Effector memory CD4-positive, alpha-beta T cell (primary cell): ENCODE measurements around the gene PDE4B.

Source experiments
- DNase-seq, 3 donors: peaks; one replicate each; pipeline ENCODE4 v3.0.0-alpha.2; 2020
- H3K27ac ChIP-seq: 2 replicates; pipeline ENCODE4 v1.7.0; 2013; ENCODE audit warnings: mild to moderate bottlenecking, low read length, moderate library complexity; ENCODE audit not compliant: insufficient read depth, poor library complexity, severe bottlenecking
- H3K27me3 ChIP-seq: replicated peaks from 2 replicates; pipeline ENCODE4 v1.7.0; 2013; ENCODE audit warnings: mild to moderate bottlenecking, low read length; ENCODE audit not compliant: insufficient read depth, control insufficient read depth, poor library complexity, severe bottlenecking
- H3K36me3 ChIP-seq: 2 replicates; pipeline ENCODE4 v1.7.0; 2013; ENCODE audit warnings: mild to moderate bottlenecking, low read length, moderate library complexity; ENCODE audit not compliant: control insufficient read depth, insufficient read depth
- H3K4me1 ChIP-seq: 2 replicates; pipeline ENCODE4 v1.7.0; 2013; ENCODE audit warnings: low read length, mild to moderate bottlenecking; ENCODE audit not compliant: control insufficient read depth, insufficient read depth, poor library complexity, severe bottlenecking
- H3K4me3 ChIP-seq: 2 replicates; pipeline ENCODE4 v1.7.0; 2013; ENCODE audit warnings: low read length, low read depth, mild to moderate bottlenecking; ENCODE audit not compliant: insufficient read depth, poor library complexity, severe bottlenecking
- H3K9me3 ChIP-seq: 2 replicates; pipeline ENCODE4 v1.7.0; 2013; ENCODE audit warnings: mild to moderate bottlenecking, low read length, moderate library complexity; ENCODE audit not compliant: control insufficient read depth

The PDE4B gene

DNA sequence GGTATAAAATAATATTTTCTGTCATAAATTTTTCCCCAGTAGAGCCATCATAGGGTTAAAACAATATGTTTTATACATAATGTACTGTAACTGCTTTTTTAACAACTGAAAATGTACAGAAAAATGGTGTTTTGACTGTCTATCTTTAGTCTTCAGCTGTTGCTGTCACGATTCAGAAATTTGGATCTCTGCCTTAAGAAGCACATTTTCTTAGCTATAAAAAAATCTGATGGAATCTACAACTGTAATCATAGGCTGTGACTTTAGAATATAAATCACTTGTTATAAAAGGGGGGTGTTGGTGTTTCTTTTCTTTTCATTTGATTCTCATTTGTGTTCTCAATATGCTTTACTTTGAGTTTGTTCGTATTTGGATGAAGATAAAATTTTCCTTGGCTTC is 187.5 kb downstream of the PDE4B start:
- Histone ChIP-seq H3K36me3 (no peaks in the 10 kb centered on the region), H3K4me3 (no peak overlapping the region), H3K9me3 (no peaks in the 10 kb centered on the region), H3K4me1 (no peaks in the 10 kb centered on the region), H3K27ac (no peak overlapping the region), H3K27me3 (no peaks in the 10 kb centered on the region)
- no peak for DNase-seq

DNA sequence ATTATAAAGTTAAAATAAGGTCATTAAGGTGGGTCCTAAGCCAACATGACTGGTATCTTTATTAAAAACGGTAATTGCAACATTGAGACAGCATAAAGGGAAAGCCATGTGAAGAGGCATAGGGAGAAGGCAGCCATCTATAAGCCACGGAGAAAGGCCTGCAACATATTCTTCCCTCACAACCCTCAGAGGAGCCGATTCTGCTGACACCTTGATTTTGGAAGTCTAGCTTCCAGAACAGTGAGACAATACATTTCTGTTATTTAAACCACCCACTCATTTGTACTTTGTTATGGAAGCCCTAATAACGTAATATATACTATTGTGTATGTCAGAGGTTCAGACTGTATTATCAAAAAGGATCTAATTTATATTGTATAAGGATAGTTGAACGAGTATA is 190.8 kb downstream of the PDE4B start:
- Histone ChIP-seq H3K9me3 (no peaks in the 10 kb centered on the region), H3K27ac (no peak overlapping the region), H3K4me3 (no peak overlapping the region), H3K36me3 (no peaks in the 10 kb centered on the region), H3K4me1 (no peaks in the 10 kb centered on the region), H3K27me3 (peaks cover 4% of the 10 kb centered on the region)
- no peak for DNase-seq

DNA sequence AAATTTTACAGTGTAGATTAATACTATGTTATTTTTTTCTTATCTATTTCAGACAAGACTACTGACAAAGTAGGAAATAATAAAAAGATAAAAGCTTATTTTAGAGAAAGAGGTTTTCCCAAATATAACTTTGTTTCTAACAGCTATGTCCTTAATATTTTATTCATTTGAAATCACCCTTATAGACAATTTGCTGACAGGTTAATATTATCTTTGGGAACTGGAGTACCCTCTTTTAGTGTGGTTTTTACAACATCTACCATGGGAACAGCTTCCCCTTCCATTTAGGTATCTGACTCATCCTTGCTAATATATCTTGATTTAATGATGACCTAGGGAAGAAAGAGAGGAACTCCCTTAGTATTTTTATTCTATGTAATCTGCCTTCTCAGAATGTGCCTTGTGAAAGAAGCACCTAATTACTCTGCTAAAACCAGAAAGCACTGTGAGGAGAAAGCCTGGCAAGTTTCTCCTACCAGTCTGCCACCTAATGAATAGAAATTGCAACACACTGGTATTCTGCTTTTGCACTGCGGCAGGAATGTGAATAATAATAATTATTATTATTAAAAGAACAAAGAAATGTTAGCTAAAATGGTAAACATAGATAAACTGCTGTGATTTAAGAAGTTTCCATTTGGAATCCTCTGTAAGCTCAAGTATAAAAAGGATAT is 192.8 kb downstream of the PDE4B start:
- H3K9me3 ChIP-seq, result no peaks in the 10 kb centered on the region
- H3K27ac ChIP-seq, result no peak overlapping the region
- no peaks in the 10 kb centered on the region for H3K36me3 ChIP-seq
- H3K4me3 ChIP-seq, result no peak overlapping the region
- H3K27me3 ChIP-seq, result peaks cover 4% of the 10 kb centered on the region
- DNase-seq, result no peak
- H3K4me1 ChIP-seq, result no peaks in the 10 kb centered on the region

DNA sequence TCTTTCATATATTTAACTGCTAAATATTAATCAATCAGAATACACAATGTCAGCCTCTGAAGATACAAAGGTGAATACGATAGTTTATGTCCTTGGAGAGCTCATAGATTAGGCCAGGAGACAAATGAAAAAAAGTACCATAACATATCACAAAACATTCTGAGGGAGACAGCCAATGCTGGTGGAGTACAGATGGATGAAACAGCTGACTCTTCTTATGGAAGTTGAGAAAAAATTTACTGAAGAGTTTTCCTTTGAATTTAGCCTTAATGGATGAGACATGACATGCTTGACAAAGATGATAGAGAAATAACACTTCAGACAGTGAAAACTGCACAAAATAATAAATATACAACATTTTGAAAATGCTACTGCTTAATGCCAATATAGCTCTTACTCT is 193.5 kb downstream of the PDE4B start:
- Histone ChIP-seq H3K4me3 (no peak overlapping the region), H3K9me3 (no peaks in the 10 kb centered on the region), H3K27me3 (peaks cover 4% of the 10 kb centered on the region), H3K36me3 (no peaks in the 10 kb centered on the region), H3K4me1 (no peaks in the 10 kb centered on the region), H3K27ac (no peak overlapping the region)
- no peak for DNase-seq

DNA sequence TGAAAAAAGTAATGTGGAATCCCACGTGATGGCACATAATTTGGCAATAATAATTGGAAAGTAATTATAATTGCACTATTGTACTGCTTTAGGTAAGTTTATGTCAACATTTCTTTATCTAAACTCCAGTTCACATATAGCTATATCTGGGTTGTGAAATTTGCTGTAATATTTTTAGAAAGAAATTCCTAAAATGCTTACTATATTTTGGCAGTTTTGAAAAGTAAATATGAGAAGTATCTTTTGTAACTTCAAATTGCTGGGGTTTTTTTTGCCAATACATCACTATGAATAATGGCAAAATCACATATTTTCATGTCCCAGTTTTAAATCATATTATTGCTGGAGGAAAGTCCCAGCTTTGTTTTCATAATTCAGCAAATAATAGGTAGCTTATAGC is 197.5 kb downstream of the PDE4B start:
- Histone ChIP-seq H3K27me3 (peaks cover 4% of the 10 kb centered on the region), H3K36me3 (no peaks in the 10 kb centered on the region), H3K4me1 (no peaks in the 10 kb centered on the region), H3K27ac (no peak overlapping the region), H3K4me3 (no peak overlapping the region), H3K9me3 (no peaks in the 10 kb centered on the region)
- DNase-seq, result no peak

DNA sequence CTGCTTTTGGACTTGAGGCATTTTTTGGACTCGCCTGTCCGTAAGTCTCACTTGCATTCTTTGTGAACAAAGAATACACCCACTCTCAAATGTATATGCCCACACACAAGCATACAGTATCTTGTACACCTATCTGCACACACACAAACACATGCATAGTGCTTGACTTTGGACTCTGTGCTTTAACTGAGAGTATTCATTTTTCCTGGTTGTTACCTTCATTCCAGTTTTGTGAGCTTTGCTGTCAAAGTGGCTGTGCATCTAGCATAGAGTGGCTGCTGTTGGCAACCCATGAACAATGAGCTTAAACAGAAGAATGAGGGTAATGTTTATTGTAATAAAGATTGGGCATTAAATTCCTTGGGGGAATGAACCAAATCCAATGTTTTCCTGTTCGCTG is 199.0 kb downstream of the PDE4B start:
- H3K4me3 ChIP-seq, result no peak overlapping the region
- no peaks in the 10 kb centered on the region for H3K4me1 ChIP-seq
- H3K27me3 ChIP-seq, result no peaks in the 10 kb centered on the region
- H3K36me3 ChIP-seq, result no peaks in the 10 kb centered on the region
- DNase-seq, result no peak
- no peaks in the 10 kb centered on the region for H3K9me3 ChIP-seq
- H3K27ac ChIP-seq, result no peak overlapping the region

DNA sequence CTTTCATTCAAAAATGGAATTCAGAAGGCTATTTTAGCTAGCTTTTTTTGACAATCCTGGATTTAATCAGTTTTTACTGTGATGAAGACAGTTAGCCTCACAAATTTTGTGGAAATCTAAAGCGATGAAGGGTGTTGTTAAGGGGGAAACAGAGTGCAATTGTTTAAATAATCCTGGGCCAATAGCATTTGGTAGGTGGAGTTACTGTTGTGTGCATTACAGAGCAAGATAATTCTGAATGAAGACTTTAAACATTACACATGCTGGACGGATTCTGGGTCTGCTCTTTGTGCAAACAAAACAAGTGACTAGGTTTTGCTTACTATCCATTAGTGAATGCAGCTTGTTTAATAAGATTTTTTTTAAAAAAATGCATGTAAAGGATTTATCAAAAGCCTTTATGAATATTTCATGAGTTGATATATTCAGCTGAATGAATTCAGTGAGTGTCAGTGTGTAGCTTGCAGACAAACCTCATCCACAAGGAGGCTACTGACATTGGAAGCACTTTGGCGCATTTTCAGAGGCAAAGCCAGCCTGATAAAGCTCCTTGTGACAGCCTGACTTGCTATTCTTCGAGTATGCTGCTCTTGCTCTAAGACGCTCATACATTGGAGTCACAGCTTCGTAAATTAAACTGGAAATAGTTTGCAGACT is 199.6 kb downstream of the PDE4B start:
- no peak for DNase-seq
- Histone ChIP-seq H3K27me3 (no peaks in the 10 kb centered on the region), H3K36me3 (no peaks in the 10 kb centered on the region), H3K4me3 (no peak overlapping the region), H3K27ac (no peak overlapping the region), H3K9me3 (no peaks in the 10 kb centered on the region), H3K4me1 (no peaks in the 10 kb centered on the region)

DNA sequence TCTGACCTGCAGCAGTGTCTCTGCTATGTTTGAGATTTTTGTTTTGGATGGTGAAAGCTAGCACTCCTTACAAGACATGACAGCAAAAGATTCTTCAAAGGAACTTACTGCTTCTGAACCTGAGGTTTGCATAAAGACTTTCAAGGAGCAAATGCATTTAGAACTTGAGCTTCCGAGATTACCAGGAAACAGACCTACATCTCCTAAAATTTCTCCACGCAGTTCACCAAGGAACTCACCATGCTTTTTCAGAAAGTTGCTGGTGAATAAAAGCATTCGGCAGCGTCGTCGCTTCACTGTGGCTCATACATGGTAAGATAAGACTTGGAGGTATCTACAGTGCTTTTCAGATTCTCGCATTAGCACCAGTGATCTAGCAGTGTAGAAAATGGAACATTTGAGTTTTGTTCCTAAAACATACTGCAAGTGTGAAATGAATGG is 200.2 kb downstream of the PDE4B start:
- no peak for DNase-seq
- Histone ChIP-seq H3K4me1 (no peaks in the 10 kb centered on the region), H3K36me3 (no peaks in the 10 kb centered on the region), H3K9me3 (no peaks in the 10 kb centered on the region), H3K27me3 (no peaks in the 10 kb centered on the region), H3K27ac (no peak overlapping the region), H3K4me3 (no peak overlapping the region)

DNA sequence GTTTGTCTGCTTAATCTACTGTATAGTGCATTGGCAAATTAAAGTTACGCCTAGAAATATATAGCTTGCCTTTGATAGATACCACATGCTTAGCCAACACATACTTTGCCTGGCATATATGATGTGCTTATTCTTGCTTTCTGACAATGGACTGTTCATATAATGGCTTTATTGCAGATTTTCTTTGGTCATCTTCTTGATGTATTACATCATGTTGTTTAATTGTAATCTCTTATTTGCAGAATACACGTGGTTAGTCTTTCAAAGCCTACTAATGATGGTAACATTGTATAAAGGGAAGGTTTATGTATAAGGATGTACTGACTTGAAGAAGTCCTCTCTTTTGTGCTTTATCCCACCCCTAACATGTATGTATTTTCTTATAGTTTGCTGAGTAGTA is 201.5 kb downstream of the PDE4B start:
- no peak overlapping the region for H3K27ac ChIP-seq
- DNase-seq, result no peak
- no peaks in the 10 kb centered on the region for H3K9me3 ChIP-seq
- no peaks in the 10 kb centered on the region for H3K27me3 ChIP-seq
- H3K4me3 ChIP-seq, result no peak overlapping the region
- no peaks in the 10 kb centered on the region for H3K4me1 ChIP-seq
- no peaks in the 10 kb centered on the region for H3K36me3 ChIP-seq

DNA sequence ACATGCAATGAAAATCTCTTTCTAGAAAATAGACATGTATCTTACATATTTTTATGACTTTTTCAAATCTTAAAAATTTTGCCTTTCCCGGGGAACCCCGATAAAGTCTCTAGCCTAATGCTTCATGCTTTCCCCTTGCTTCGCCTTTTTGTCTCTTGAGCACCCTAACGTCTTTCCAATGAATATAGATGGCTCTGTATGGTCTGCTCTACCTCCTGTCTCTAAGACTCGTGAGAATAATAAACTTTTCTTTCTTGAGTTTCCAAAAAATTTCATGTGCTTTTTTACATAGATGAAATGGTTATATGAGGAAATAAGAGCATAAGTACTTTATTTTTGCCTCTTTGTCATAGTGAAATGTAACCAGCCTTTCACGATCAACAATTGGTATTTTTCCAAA is 202.6 kb downstream of the PDE4B start:
- Histone ChIP-seq H3K4me3 (no peak overlapping the region), H3K9me3 (no peaks in the 10 kb centered on the region), H3K4me1 (no peaks in the 10 kb centered on the region), H3K27ac (no peak overlapping the region), H3K27me3 (no peaks in the 10 kb centered on the region), H3K36me3 (no peaks in the 10 kb centered on the region)
- no peak for DNase-seq
